Measurements from ENCODE around the gene ACY1.

ACY1 gene

GRCh38 chr3:52018319-52019000 lies 35.1 kb downstream of the ACY1 start:
- no peaks in the 10 kb centered on the region for H3K4me1 ChIP-seq (ENCODE audit: insufficient read depth, low read length)
- peaks cover 2% of the 10 kb centered on the region for H3K27me3 ChIP-seq (ENCODE audit: insufficient read depth, low read length)
- H2AFZ ChIP-seq (ENCODE audit: low read depth, low read length) = no peak overlapping the region
- H3K4me3 ChIP-seq (ENCODE audit: low read length) = no peak overlapping the region
- no peaks in the 10 kb centered on the region for H3K36me3 ChIP-seq (ENCODE audit: insufficient read depth, low read length)
- no peaks in the 10 kb centered on the region for H3K9me3 ChIP-seq (ENCODE audit: low read length)

DNA sequence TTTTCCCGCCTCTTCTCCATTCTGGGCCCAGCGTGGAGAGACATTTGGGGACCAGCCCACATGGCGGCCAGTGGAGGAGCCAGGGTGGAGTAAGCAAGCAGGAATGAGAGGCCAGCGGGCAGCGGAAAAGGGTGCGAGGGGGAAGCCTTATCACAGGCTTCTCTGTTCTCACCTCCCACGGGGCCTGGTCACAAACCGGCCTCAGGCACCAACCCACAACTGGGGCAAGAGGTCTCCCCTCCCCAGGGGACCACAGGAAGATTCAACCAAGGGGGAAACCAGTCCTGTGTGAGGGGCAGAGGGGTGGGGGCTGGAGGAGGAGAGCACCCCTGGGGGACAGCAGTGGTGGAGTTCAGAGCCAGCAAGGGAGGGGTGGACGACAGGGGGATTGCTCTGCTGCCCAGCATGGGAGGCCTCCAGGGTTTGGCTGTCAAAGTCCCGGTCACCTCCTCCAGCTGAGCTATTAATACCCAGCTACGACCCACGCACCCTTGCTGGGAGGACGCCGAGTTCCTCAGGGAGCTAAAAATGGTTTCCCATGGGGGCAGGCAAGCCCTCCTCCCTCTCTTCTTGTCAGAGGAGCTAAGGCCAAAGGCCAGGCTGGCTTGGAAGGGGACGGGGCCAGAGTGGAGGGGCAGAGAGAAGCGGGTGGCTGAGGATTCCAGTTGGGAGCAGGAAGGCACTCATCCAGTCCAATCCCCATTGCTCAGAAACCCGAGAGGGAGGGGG lies 36.2 kb downstream of the ACY1 start:
- Histone ChIP-seq H3K36me3 (ENCODE audit: insufficient read depth, low read length) (no peaks in the 10 kb centered on the region), H3K27me3 (ENCODE audit: insufficient read depth, low read length) (peaks cover 2% of the 10 kb centered on the region), H3K4me3 (ENCODE audit: low read length) (no peak overlapping the region), H3K4me1 (ENCODE audit: insufficient read depth, low read length) (no peaks in the 10 kb centered on the region), H3K9me3 (ENCODE audit: low read length) (no peaks in the 10 kb centered on the region), H2AFZ (ENCODE audit: low read depth, low read length) (no peak overlapping the region)

DNA sequence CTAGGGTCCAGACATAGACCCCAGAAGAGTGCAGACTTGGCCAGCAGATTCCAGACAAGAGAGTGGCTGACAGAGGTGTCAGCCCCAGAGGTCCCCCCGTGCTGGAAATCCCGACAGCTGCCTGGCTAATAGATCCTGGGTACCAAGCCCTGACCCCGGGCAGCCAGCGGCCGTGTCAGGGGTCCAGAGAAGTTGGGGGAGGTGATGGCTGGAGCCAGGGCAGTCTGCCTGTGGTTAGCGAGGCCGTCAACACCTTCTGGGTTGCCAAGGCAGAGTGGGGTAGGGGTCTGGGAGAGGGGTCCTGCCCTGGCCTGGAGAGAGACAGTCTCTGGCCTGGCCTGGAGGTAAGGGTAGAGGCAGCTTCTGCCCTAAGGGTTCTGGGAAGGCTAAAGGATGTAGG lies 37.5 kb downstream of the ACY1 start:
- Histone ChIP-seq H2AFZ (ENCODE audit: low read depth, low read length) (no peak overlapping the region), H3K4me1 (ENCODE audit: insufficient read depth, low read length) (no peaks in the 10 kb centered on the region), H3K27me3 (ENCODE audit: insufficient read depth, low read length) (peaks cover 10% of the 10 kb centered on the region), H3K4me3 (ENCODE audit: low read length) (no peak overlapping the region), H3K36me3 (ENCODE audit: insufficient read depth, low read length) (no peaks in the 10 kb centered on the region), H3K9me3 (ENCODE audit: low read length) (no peaks in the 10 kb centered on the region)

DNA sequence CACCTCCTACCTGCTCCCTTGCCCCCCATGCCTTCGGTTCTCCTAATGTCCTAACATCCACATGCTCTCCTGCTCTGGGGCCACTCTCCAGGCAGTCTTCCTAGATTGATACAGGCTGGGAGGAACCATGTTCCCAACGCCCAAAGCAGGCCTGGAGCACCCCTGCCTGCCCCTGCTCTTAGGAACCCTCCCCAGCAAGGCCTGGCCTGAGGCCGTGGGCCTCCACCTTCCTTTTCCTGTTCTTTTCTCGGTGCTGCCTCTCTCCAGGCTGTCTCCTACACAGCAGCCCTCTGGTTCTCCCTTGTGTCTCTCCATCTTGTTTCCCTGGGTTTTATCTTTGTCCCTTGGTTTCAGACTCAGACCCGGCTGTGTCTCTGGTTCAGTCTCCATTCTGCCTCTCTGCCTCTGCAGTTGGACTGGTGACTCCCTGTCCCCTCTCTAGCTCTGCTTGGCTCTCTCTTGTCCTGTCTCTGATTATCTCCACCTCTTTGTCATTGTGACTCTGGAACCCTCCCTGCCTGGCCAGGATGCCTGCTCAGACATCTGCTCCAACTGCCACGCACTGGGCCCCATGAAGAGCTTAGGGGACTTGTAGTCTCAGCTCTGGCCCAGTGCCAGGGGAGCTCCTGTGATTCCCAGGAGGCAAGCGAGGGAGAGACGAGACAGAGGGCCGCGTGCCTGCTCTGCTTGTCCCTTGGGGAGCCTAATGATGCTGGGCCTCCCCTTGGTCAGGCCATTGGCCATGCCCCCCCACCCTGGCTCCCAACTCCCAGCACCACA lies 38.3 kb downstream of the ACY1 start:
- no peaks in the 10 kb centered on the region for H3K4me1 ChIP-seq (ENCODE audit: insufficient read depth, low read length)
- H3K9me3 ChIP-seq (ENCODE audit: low read length) = no peaks in the 10 kb centered on the region
- H3K36me3 ChIP-seq (ENCODE audit: insufficient read depth, low read length) = no peaks in the 10 kb centered on the region
- peaks cover 11% of the 10 kb centered on the region for H3K27me3 ChIP-seq (ENCODE audit: insufficient read depth, low read length)
- no peak overlapping the region for H2AFZ ChIP-seq (ENCODE audit: low read depth, low read length)
- no peak overlapping the region for H3K4me3 ChIP-seq (ENCODE audit: low read length)

GRCh38 chr3:52022323-52023100 lies 39.2 kb downstream of the ACY1 start:
- peaks cover 9% of the 10 kb centered on the region for H3K27me3 ChIP-seq (ENCODE audit: insufficient read depth, low read length)
- H3K4me3 ChIP-seq (ENCODE audit: low read length) = no peak overlapping the region

DNA sequence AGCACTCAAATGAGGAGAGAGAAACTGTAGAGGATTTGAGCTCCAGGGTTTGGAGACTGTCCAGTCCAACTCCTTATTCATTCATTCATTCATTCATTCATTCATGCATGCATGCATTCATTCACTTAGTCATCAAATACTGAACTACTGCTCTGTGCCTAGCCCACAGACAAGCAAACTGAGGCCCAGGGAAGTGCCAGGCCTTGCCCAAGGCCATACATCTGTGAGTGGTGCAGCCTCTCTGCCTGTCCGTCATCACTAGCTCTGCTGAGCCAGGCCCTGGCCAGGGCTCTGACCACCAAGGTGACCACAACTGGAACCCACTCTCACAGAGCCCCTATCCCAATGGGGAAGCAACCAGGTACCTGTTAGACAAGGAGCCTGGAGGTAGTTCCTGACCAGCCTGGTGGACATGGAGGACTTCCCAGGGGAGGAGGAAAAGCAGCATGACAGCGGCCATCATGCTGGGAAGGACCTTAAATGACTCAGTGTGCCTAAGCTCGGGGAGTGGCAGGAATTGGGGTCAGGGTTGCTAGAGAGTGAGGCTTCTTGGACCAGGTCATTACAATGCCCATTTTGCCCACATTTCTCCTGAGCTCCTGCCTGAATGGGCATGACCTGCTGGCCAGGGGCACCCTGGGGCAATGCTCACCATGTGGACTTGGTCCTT lies 39.9 kb downstream of the ACY1 start:
- Histone ChIP-seq H3K4me1 (ENCODE audit: insufficient read depth, low read length) (no peaks in the 10 kb centered on the region), H3K27me3 (ENCODE audit: insufficient read depth, low read length) (peaks cover 9% of the 10 kb centered on the region), H3K36me3 (ENCODE audit: insufficient read depth, low read length) (no peaks in the 10 kb centered on the region), H2AFZ (ENCODE audit: low read depth, low read length) (no peak overlapping the region), H3K4me3 (ENCODE audit: low read length) (no peak overlapping the region), H3K9me3 (ENCODE audit: low read length) (no peaks in the 10 kb centered on the region)

More at GRCh38 chr3:52022323-52023100, 39.2 kb downstream of the ACY1 start:
- Histone ChIP-seq H3K4me1 (ENCODE audit: insufficient read depth, low read length) (no peaks in the 10 kb centered on the region), H3K9me3 (ENCODE audit: low read length) (no peaks in the 10 kb centered on the region), H3K36me3 (ENCODE audit: insufficient read depth, low read length) (no peaks in the 10 kb centered on the region), H2AFZ (ENCODE audit: low read depth, low read length) (no peak overlapping the region)

GRCh38 chr3:52023860-52024764 lies 40.8 kb downstream of the ACY1 start:
- Histone ChIP-seq H3K4me1 (ENCODE audit: insufficient read depth, low read length) (no peaks in the 10 kb centered on the region), H3K4me3 (ENCODE audit: low read length) (no peak overlapping the region), H3K36me3 (ENCODE audit: insufficient read depth, low read length) (no peaks in the 10 kb centered on the region), H2AFZ (ENCODE audit: low read depth, low read length) (no peak overlapping the region), H3K9me3 (ENCODE audit: low read length) (no peaks in the 10 kb centered on the region), H3K27me3 (ENCODE audit: insufficient read depth, low read length) (peaks cover 9% of the 10 kb centered on the region)

DNA sequence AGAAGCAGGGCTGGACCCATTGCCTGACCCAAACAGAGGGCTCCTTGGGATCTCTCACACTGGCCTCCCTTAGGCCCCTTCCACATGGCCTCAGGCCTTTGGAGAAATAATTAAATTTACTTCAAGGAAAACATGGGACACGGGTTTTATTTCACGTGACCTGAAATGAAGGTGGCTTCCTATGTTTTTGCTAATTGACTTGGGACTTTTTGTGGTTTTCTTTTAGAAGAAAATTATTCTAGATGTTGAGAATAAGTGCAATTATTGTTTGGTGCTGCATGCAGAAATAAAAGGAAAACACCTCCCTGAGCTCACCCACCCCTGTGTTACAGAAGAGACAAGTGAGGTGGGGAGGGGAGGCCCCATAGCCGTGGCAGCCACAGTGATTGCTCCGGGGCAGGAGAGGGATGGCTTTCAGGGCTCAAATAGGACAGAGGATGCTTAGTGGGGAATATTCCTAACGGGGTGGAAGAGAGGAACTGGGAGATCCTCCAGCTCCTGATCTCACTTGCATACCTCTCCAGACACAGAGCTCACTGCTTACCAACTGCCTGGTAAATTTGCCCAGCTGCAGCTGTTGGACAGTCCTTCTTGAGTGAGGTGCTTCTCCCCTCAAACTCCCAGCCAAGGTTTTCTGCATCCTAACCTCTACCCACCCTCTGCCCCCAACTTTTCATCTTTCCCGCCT lies 41.6 kb downstream of the ACY1 start:
- H3K4me3 ChIP-seq (ENCODE audit: low read length) = no peak overlapping the region
- H2AFZ ChIP-seq (ENCODE audit: low read depth, low read length) = no peak overlapping the region
- no peaks in the 10 kb centered on the region for H3K36me3 ChIP-seq (ENCODE audit: insufficient read depth, low read length)
- no peaks in the 10 kb centered on the region for H3K4me1 ChIP-seq (ENCODE audit: insufficient read depth, low read length)
- no peaks in the 10 kb centered on the region for H3K9me3 ChIP-seq (ENCODE audit: low read length)
- peaks cover 9% of the 10 kb centered on the region for H3K27me3 ChIP-seq (ENCODE audit: insufficient read depth, low read length)

- Histone ChIP-seq H3K4me1 (ENCODE audit: insufficient read depth, low read length) (no peaks in the 10 kb centered on the region), H3K27me3 (ENCODE audit: insufficient read depth, low read length) (peaks cover 9% of the 10 kb centered on the region), H3K4me3 (ENCODE audit: low read length) (no peak overlapping the region), H3K36me3 (ENCODE audit: insufficient read depth, low read length) (no peaks in the 10 kb centered on the region), H3K9me3 (ENCODE audit: low read length) (no peaks in the 10 kb centered on the region), H2AFZ (ENCODE audit: low read depth, low read length) (no peak overlapping the region)
Observed at GRCh38 chr3:52025453-52025852, 42.1 kb downstream of the ACY1 start.

- Histone ChIP-seq H3K4me3 (ENCODE audit: low read length) (no peak overlapping the region), H2AFZ (ENCODE audit: low read depth, low read length) (no peak overlapping the region), H3K9me3 (ENCODE audit: low read length) (no peaks in the 10 kb centered on the region), H3K36me3 (ENCODE audit: insufficient read depth, low read length) (no peaks in the 10 kb centered on the region), H3K27me3 (ENCODE audit: insufficient read depth, low read length) (peaks cover 9% of the 10 kb centered on the region), H3K4me1 (ENCODE audit: insufficient read depth, low read length) (no peaks in the 10 kb centered on the region)
Observed at GRCh38 chr3:52026041-52026440, 42.7 kb downstream of the ACY1 start.

DNA sequence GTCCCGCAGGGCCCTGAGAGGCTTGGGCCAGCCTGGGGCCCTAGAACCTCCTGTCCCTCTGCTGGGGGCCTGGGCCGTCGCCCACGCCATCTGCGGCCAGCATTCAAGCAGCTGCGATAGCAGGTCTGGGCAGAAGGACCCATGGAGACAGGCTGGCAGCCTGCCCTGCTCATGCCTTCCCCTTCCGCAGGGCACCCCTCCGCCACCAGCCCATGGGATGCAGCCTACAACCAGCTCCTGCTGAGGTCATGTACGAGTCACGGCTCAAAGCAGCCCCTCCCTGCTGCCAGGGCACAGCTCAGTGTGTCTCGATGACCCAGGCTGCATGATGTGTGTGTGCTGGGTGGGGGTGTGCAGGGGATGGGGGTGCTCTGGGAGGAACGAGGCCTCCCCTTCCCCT lies 45.2 kb downstream of the ACY1 start:
- H3K4me1 ChIP-seq (ENCODE audit: insufficient read depth, low read length) = peaks cover 2% of the 10 kb centered on the region
- H3K27me3 ChIP-seq (ENCODE audit: insufficient read depth, low read length) = peaks cover 9% of the 10 kb centered on the region
- no peak overlapping the region for H3K4me3 ChIP-seq (ENCODE audit: low read length)
- no peaks in the 10 kb centered on the region for H3K36me3 ChIP-seq (ENCODE audit: insufficient read depth, low read length)
- peaks cover 3% of the 10 kb centered on the region for H3K9me3 ChIP-seq (ENCODE audit: low read length)
- no peak overlapping the region for H2AFZ ChIP-seq (ENCODE audit: low read depth, low read length)
